GM10847 (cell line): ENCODE data around the gene C3orf20.

Experiments used
- POLR2A ChIP-seq: IDR thresholded peaks from 2 replicates; pipeline ENCODE4 v1.6.1; 2011; ENCODE audit not compliant: insufficient read length; ENCODE audit errors: extremely low read depth

C3orf20 gene

DNA sequence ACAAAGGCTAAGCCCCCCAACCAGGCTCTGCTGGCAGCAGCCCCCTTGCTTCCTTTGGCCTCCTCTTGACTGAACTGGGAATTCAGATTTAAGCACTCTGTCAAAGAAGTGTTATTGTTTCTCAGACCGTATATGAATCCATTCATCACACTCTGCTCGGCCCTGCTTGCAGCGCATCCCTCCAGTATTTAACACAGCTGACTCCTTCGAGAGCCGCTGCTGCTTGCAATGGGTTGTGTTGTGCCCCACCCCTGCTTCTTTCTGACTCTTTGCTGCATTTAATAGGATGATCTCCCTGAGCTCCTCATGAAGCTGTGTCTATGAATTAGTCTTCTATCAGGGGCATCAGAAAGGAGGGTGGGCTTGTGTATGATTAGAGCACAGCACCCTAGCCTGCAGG, 31.2 kb downstream of the C3orf20 start:
- no peak for TF ChIP-seq POLR2A

GRCh38 chr3:14716591-14716990, 41.6 kb downstream of the C3orf20 start:
- no peak for TF ChIP-seq POLR2A

DNA sequence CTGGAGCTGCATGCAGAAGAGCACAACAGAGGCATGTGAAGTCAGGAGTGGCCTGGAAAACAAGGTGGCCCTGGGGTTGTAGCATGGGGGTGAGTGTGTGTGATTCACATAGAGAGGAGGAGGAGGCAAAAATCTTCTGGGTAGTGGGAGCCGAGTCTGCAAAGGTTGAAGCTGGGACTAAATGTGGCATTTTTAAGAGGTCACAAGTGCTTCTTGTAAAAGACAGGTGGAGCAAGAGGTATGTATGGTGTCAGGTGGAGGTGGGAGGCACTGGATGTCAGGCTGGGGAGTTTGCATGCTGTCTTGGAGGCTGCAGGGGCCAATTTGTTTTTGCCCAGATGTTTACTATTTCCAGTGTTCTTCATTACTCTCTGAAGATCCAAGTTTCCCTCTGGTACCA, 42.4 kb downstream of the C3orf20 start:
- TF ChIP-seq POLR2A, result no peak

- TF ChIP-seq POLR2A, result no peak
These were observed 43.6 kb downstream of the C3orf20 start for GRCh38 chr3:14718539-14718938.

DNA sequence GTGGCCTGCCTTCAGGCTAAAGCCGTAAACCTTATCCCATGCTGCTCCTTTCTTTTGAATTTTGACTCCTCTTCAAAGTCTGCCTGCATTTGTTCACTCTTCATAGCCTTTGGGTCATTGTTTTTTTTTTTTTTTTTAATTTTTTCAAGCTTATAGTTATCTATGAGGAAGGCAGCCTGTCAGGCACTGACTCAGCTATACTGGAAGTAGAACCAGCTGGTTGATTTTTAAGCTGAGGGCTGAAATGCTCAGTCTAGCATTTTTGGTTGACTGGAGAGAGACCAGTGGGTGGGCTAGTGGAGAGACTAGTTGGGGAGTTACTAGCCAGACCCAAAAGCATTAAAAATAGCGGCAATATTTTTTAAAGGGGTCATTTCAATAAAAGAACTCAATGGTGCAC, 44.1 kb downstream of the C3orf20 start:
- no peak for TF ChIP-seq POLR2A

DNA sequence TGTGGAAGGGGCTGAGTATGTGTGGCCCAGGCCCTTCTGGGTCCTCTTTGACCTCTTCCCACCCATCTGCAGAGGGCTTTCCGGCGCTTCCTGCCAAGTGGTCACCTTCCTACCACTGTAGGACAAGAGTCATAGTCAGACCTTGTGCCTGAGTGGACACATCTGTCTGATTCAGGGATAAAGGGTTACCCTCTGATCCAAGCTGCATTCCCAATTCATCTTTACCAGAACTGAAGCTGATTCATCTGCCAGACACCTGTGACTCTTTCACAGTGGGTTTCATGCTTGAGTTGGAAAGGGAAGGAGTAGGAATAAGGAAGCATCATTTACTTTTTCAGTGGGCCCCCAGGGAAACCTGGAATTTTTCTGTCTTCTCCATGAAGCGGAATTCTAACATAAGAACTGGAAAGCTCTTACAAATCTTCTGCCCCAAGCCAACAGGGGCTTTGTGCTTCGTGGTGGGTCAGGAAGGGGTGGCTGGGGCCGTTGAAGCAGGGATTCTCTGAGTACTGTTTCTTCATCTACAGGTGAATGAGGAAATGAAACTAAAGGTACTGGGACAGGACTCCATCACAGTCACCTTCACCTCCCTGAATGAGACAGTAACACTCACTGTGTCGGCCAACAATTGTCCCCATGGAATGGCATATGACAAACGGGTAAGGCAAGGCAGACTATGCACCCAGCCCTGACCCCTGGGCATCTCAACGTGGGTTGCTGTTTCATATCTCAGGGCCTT, 46.4 kb downstream of the C3orf20 start:
- no peak for TF ChIP-seq POLR2A

DNA sequence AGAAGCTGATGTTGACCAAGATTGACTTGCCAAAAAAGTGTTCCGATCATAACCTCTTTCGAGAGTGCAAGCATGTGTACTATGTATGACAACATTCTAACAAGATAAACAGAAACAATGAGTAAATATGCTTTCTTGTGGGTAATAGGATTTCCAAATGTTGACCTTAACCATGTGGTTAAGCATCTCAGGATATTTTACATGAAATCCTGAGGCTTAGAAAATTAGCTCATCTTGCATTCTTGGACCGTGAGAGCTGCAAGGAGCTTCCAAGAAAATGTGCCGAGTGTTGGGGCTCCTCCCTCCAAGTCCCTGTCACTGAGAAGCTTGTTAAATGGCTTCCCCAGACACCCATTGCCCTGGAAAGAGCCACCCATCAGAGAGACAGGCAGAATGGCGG, 50.1 kb downstream of the C3orf20 start:
- TF ChIP-seq POLR2A, result no peak

DNA sequence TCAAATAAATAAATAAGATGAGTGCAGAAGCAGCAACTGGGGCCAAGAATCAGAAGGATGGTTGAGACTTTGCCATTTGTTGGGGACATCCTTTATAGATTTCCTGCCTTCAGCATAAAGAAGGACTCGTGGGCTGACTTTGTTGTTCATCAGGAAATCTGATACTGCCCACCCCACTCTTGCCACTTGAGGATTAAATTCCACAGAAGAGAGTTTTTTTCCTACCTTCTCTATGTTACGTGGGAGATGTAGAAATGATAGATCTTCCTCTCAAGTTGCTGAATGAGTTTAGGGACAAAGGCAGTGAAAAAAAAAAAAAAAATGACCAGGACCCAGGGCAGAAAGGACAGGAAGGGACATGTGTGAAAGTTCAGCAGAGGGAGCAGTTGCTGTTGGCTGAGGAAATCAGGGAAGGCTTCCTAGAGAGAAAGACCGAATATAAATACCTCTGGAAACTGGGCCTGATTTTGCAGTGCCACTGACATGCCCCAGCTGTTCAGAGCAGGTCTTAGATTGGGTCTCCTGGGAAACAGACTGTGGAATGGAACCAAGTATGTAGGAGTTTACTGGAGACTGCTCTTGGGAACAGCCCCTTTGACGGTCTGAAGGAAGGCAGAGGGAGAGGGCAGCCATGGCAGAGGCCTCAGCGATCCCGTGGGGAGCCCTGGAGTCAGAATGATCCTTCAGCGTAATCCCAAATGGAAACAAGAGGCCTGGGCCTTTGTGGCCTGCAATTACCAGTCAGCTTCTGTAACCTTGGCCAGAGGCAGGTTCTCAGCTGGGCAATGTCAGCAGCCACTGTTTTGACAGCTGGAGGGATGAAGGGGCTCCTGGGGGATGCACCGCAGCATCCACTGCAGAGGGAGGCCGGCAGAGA, 50.9 kb downstream of the C3orf20 start:
- no peak for TF ChIP-seq POLR2A

- TF ChIP-seq POLR2A, result no peak
These were observed 51.5 kb downstream of the C3orf20 start for GRCh38 chr3:14726441-14726780.

DNA sequence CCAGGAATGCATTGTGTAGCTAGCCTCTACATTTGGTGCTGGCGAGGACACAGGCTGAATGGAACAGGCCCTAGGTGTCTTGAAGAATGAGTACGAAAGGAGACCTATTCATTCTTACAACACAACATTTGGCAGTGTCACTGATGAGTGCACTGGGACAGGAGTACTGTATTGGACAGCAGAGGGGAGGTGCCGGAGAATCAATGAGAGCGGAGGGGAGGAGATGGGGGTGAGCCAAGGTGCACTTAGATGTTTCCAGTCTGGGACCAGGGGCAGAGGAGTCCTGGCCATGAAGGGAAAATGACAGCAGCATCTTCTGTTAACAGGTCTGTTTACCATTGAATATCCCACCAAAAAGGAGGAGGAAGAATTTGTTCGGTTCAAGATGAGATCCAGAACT, 53.2 kb downstream of the C3orf20 start:
- no peak for TF ChIP-seq POLR2A

DNA sequence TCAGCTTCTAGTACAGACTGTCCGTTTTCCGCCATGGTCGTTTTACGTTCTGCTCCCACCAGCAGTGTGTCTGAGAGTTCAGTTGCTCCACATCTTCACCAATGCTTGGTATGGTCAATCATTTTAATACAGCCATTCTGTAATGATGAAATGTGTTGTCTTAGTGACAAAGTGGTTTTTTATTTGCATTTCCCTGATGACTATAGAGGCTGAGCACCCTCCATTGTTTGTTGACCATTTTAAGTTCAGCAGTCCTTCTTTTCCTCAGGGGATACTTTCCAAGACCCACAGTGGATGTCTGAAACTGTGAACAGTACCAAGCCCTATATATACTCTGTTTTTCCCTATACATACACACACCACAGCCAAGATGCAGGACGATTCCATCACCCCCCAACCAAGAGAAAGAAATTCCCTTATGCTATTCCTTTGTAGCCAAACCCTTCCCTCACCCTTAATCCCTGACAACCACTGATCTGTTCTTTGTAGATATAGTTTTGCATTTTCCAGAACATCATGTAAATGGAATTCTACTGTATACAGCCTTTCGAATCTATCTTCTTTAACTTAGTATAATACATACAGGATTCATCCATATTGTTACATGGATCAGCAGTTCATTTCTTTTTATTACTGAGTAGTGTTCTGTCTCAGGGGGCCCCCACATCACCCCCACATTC, 55.9 kb downstream of the C3orf20 start:
- TF ChIP-seq POLR2A, result no peak

GRCh38 chr3:14740983-14741382, 66.0 kb downstream of the C3orf20 start:
- TF ChIP-seq POLR2A, result no peak

DNA sequence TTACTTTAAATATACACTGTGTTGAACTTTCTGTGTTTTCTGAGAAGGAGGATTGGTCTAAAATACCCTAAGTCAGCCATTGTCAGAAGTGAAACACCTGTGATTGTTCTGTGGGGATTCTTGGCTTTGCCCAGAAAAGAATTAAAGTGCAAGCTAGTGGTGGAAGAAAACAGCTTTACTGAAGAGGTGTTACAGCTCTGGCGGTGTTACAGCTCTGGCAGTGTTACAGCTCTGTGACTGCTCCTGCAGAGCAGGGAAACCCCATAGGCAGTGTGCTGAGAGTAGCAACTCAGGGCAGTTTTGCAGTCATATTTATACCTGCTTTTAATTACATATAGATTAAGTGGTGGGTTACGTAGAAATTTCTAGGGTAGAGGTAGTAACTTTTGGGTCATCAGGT, 66.6 kb downstream of the C3orf20 start:
- no peak for TF ChIP-seq POLR2A

- TF ChIP-seq POLR2A, result no peak
These were observed 69.6 kb downstream of the C3orf20 start for GRCh38 chr3:14744556-14744955.

DNA sequence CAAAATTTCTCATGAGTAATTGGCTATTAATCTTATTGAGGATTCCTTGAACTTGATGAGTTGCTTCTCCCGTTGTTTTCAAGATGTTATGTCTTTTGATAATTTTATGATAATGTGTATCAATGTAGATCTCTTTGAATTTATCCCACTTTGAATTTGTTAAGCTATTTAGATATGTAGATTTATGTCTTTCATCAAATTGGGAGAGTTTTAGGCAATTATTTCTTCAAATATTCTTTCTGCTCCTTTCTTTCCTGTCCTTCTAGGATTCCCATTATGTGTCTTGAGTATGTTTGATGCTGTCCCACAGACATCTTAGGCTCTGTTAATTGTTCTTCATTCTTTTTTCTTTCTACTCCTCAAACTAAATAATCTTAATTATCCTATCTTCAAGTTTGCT, 75.7 kb downstream of the C3orf20 start:
- TF ChIP-seq POLR2A, result no peak

GRCh38 chr3:14757153-14757700, 82.3 kb downstream of the C3orf20 start:
- TF ChIP-seq POLR2A, result no peak

- no peak for TF ChIP-seq POLR2A
These were observed 83.4 kb downstream of the C3orf20 start for GRCh38 chr3:14758297-14758696.
